ELF-1 (cell line): ENCODE results near the gene ITIH4.

Source experiments
- DNase-seq: peaks from one replicate; pipeline ENCODE4 v3.0.0-alpha.2; 2016; ENCODE audit warnings: low read depth, low spot score

Gene ITIH4

GRCh38 chr3:52763466-52763865 is 67.0 kb downstream of the ITIH4 start:
- no peak for DNase-seq
